ENCODE data around the gene PCDH17.

Gene PCDH17

DNA sequence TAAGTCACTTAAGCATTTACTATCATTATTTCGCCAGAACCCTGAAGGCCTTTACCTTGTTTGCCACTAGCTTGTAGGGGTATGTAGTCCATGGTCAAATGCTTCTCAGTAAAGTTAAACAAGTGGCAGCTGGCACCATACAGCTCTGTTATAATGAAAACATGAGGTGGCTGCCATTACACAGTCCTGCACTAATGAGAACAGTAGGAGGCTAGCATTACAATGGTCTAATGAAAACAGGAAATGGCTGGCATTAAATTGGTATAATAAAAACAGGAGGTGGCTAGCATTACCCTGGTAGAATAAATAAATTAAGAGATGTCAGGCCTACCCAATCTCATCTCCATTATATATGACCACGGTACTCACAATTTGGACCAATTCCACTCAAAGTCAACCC, 107.5 kb downstream of the PCDH17 start:
- DNase-seq, result no peak

GRCh38 chr13:57739543-57740190, 108.1 kb downstream of the PCDH17 start:
- DNase-seq, result no peak

DNA sequence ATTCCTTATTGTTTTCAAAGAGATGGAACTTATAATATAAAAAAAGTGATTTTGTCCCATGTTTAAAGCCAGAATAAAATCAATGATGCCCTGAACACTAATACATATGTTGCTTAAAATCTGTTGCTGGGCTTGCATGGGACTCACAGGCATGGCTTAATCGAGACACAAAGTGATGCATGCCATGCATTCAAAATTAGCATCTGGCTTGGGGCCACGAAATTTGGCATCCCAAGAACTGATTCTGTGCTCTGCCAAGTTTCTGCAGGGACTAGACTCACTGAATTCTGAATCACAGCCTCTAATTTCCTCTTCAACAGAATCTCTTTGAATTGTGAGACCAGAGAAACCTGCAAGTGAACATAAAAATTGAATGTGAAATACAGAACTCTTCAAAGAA, 109.2 kb downstream of the PCDH17 start:
- no peak for DNase-seq

DNA sequence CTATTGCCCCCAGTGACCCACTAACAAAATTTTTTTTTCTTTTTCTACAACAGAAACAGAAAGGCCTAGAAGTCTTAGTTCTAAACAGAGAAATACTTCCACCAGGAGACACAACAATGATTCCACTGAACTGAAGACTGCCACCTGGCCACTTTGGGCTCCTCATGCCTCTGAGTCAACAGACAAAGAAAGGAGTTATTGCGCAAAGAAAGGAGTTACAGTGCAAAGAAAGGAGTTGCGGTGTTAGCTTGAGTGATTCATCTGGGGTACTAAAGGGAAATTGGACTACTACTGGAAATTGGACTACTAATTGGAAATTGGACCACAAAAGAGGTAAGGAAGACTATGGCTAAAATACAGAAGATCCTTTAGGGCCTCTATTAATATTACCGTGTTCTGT, 116.6 kb downstream of the PCDH17 start:
- DNase-seq, result no peak

GRCh38 chr13:57760951-57761350, 129.4 kb downstream of the PCDH17 start:
- no peak for DNase-seq

GRCh38 chr13:57763689-57764088, 132.1 kb downstream of the PCDH17 start:
- no peak for DNase-seq

Measured in stimulated activated CD4-positive, alpha-beta T cell treated with anti-CD3 and anti-CD28 coated beads, Interleukin-15, amount 100 ng/mL, for 24 hours (primary cell).